Eye (tissue), 1 donor: ENCODE results near the gene RAP1B.

Source experiments
- DNase-seq: peaks from one replicate; pipeline ENCODE4 v3.0.0-alpha.2; 2015

Gene RAP1B

DNA sequence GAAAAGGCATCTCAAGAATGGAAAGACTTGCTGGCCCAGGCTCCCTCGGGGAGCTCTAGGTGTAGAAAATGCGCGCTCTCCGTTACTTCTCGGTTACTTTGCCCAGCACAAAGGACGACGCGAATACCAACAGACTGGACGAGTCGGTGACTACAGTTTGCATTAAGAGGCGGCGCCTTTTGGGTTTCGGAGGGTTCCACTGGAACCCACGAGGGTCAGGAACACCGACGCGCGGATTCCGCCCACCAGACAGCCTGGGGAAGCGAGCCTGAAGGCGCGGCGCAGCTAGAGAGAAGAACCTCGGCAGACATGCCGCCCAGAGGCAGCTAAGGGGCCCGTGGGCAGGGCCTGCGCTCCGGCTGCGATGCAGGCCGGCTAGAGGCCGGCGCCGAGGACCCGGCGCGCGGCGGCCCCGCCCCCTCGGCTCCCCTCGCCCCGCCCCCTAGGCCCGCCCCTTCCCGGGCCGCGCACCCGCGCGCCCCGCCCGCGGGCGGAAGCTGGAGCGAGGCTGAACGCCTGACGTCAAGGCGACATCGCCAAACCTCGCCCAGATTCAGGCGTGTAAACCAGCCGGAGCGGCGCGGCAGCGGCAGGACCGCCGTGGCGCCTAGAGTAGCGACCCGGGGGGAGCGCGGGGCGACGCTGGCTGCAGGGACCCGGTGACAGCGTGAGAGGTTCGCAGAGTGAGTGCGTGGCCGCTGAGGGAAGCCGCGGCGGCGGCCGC, at the start of gene RAP1B:
RAP1B (plus strand) TSS at position 530 of the 724 bp plus-strand sequence. CDS start 37,826 bp downstream, outside the sequence.
- peak; percentile 96 for DNase-seq

DNA sequence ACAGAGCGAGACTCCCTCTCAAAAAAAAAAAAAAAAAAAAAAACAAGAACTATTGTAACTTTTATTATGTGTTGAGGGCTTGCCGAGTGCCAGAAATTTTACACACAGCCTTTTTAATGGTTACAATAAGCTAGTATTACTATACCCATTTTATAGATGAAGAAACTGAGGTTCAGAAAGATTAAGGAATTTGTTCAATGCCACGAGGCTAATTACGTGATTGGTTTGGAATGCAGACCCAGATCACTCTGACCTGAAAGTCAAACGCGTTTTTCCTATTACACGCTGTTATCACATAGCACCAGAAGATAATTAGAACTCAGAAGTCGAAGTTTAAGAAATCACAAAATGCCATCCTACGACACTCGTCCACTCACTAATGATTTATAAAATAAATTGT, 48.9 kb upstream of the RAP1B start:
- no peak for DNase-seq

DNA sequence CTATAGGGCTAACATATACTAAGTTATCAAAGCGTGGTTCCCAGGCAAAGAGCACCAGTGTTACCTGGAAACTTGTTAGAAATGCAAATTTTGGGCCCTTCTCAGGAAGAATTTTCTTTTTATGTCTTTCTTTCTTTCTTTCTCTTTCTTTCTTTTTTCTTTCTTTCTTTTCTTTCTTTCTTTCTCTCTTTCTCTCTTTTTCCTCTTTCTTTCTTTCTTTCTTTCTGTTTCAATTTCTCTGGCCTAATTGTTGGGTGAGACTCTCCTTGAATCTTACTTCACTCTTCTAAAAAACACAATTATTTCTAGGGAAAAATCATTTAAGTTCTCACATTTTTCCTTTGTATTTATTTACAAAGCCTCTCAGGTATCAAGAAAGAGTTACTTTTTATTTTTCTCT, 46.5 kb upstream of the RAP1B start:
- no peak for DNase-seq

DNA sequence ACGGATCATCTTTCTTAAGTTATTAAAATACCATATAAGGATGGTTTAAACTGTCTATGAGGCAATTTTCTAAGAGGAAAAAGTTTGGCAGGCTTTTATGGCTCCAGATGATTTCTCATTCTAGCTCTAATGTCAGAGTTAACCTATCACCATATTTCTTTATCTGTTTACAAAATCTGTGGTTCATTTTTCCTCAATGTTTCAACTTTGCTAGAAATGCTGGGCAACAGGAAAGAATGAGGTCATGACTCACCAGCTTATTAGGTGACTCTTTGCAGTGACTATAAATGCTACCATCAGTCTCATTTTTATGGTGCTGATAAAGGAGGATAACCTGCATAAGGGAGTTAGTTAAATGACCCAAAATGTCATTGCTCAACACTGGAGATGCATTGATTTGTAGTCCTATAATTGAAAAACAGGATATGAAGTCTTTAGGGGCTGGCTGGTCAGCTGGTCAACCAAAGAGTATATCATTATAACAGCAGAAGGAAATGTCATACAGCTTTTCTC, 45.3 kb upstream of the RAP1B start:
- peak; percentile 19 for DNase-seq

DNA sequence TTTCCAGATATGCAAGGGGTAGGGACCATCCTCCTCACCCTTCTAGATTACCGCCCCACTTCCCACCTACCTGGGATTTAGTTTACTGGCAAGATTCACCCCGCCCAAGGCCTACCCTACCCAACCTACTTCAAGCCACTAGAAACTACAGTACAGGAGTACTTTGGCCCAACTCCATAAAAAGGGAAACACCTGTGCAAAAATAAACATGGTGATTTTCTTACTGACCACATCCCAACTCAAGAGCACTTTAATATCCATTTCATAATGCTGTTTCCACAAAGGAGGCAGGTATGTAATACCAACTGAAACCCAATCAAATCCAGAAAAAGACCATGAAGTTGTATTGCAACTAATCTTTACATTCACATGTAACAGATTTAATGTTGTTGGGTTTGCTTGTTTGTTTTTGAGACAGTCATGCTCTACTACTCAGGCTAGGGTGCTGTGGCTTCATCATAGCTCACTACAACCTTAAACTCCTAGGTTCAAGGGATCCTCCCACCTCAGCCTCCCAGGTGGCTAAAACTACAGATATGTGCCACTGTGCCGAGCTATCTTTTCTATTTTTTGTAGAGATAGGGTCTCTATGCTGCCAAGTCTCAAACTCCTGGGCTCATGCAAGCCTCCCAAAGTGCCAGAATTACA, 41.7 kb upstream of the RAP1B start:
- DNase-seq: no peak

DNA sequence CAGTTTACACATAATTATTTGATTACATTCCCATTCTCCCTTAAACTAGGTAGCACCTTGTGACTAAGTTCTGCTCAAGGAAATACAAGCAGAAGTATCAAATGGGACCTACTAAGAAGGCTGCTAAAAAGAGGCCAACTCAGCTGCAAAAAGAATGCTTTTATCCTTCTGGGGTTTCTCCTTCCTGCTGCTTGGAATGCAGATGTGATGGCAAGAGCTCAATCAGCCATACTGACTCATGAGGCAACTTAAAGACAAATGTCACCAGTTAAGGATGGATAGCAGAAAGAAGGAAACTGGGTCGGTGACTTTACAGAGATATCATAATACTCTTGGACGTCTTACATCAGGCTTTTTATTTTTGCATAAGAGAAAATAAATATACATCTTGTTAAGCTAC, 38.0 kb upstream of the RAP1B start:
- DNase-seq: no peak

DNA sequence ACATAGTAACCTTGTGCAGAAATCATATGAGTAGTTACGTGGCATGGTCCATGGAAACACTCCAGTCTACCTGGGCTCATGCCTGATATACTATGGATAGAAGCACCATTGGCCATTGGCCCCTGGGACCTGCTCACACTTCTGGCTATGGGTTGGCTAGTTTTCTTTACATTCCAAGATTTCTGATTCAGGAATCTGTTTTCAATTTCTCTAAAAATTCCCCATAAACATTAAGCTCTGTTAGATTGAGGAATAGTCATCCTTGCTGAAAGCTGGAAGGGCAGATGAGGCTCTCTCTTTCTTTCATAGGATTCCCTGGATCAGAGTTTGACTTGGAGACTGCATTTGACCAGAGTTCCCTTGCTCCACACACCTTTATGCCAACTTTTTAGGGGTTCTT, 37.3 kb upstream of the RAP1B start:
- no peak for DNase-seq

DNA sequence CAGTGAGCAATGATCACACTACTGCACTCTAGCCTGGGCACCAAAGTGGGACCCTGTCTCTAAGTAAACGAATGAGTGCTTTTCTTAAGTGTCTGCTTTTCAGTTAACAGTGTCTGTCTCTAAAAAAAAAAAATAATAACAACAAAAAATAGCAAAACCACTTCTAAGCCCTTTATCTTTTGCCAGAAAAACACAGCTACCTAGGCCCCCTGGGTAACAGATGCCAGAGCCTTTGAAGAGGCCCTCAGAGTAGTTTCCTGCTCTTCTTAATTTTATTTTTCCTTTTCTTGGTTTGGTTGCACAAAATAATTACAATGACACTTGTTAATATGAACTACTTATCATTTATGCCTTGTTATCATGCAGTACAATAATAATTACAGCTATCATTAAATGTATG, 32.8 kb upstream of the RAP1B start:
- DNase-seq: no peak

- DNase-seq: no peak
Measured at GRCh38 chr12:68578765-68579164, 31.9 kb upstream of the RAP1B start.

DNA sequence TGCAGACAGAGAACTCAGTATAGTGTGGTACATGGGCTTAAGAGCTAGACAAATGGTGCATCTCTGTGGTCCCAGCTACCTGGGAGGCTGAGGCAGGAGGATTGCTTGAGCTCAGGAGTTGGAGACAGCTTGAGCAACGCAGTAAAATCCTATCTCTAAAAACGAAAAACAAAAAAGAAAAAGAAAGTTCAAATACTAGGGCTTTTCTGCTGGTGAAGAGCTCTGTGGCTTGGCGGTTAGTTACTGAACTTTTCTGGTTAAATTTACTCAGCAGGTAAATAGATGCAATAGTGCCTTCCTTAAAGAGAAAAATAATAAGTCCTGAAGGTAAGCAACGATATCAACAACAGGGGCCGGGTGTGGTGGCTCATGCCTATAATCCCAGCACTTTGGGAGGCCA, 31.4 kb upstream of the RAP1B start:
- no peak for DNase-seq

- no peak for DNase-seq
Measured at GRCh38 chr12:68580911-68581310, 29.8 kb upstream of the RAP1B start.

DNA sequence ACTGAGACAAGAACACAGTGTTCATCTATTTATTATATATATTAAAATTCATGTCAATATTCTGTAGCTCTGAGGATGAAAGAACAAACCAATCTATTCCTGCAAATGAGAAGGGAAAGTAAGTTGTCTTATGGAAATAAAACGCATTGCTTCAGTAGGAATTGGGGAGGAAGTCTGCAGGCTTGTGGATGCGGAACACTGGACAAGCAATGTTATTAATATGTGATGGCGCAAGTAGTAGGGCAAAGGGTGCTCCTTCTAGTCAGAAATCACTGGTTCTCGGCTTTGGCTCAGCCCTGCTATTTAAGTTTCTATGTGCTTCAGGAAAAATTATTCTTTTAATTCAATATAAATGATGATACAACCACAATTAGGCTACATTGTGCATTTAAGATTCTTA, 28.8 kb upstream of the RAP1B start:
- DNase-seq: no peak

GRCh38 chr12:68585966-68586365, 24.7 kb upstream of the RAP1B start:
- no peak for DNase-seq

GRCh38 chr12:68587448-68587873, 23.2 kb upstream of the RAP1B start:
- no peak for DNase-seq

DNA sequence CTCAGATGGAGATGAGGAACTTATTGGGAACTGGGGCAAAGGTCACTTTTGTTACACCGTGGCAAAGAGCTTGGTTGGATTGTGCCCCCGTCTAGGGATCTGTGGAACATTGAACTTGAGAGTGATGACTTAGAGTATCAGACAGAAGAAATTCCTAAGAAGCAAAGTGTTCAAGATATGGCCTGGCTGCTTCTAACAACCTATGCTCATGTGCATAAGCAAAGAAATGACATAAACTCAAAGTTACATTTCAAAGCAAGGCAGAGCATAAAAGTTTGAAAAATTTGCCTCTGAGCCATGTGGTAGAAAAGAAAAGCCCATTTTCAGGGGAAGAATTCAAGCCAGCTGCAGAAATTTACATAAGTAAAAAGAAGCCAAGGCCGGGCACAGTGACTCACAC, 21.5 kb upstream of the RAP1B start:
- no peak for DNase-seq

DNA sequence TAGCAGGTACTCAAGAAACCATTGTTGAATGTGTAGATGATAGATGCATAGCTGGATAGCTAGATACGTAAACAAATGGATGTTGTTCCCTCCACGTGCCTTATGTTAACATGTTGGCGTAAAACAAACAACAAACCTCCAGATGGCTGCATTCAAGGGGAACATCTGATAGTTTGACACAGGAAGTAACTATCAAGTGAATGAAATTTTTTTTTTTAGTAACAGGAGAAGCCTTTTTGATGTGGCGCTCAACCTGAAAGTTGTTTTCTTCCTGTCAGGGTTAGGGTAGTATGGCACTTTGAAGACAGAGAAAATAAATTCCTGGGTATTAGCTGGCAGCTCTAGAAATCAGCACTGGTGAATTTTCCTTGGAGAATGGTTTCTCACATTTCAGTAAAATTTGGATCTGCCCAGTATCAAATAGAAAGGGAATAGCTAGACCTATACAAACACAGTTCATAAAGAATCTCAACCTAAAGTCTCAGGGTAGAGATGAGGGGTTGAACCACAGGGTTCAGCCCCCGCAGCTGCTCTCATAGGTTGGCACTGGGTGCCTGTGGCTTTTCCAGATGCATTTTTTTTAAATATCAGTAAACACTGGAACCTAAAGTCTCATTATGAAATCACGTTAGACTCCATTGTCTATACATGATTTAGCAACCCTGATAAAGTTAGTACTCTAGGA, 18.8 kb upstream of the RAP1B start:
- no peak for DNase-seq

GRCh38 chr12:68595241-68595640, 15.5 kb upstream of the RAP1B start:
- DNase-seq: no peak

GRCh38 chr12:68601767-68602166, 8.9 kb upstream of the RAP1B start:
- DNase-seq: no peak

- no peak for DNase-seq
Measured at GRCh38 chr12:68602720-68603119, 8.0 kb upstream of the RAP1B start.

- no peak for DNase-seq
Measured at GRCh38 chr12:68608191-68608590, 2.5 kb upstream of the RAP1B start.

- no peak for DNase-seq
Measured at GRCh38 chr12:68609998-68610369, 715 bp upstream of the RAP1B start.

DNA sequence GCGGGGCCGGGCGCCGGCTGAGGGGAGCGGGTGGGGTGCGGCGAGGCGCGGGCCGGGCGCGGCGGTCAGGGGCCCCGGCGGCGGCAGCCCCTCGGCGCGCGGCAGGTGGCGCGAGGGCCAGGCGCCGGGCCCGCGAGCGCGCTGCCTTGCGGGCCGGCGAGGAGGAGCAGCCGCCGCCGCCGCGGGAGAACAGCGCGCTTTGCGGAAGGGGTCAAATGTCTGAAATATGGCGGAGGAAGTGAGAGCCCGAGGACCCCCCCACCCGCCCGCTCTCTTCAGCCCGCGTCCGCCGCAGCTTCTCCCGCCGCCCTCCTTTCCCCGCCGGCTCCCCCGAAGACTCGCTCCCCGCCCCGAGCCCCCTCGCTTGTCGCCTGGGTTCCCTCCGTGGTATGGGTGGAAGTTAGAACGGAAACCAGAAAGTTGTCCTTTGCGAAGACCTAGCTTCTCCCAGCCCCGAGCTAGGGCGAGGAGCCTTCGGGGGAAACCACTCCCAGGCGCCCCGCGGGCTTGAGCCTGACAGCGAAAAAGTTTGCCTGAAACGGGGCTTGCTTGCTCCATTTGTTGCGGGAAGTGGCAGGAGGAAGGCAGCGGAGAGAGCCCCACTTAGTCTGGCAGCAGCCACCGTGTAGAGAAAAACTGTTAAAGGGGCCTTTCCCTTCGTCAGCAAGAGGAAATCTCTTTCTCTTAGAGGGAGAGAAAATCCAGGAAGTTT, 551 bp downstream of the RAP1B start:
- DNase-seq: peak; percentile 85

DNA sequence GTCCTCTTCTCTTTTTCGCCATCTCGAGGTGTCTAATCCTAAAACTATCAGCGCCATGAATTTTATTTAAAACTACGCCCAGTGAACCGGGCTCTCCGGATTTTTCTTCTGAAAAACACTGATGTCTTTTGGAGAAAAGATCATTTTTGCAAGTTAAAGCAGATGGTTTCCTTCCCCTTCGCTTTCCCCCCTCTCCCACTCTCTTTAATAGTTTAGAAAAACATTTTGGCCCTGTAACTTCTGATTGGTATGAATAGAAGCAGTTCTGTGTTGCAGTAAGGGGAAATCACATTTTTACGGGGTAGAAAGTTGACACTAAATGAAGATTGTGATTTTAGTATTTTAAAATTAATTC, 1.1 kb downstream of the RAP1B start:
- no peak for DNase-seq
